SK-N-SH treated with all-trans-retinoic acid at 6 μM for 48 hours (cell line): ENCODE data around the gene ITGB7.

Source experiments
- ARNTL ChIP-seq: fragments of 450-650 bp; formaldehyde crosslinking; IDR thresholded peaks from 2 replicates; pipeline ENCODE4 v1.5.0; 2020; ENCODE audit warnings: low read depth, mild to moderate bottlenecking, moderate library complexity, borderline replicate concordance
- BACH2 ChIP-seq: fragments of 250-450 bp; sonication (Bioruptor Pico); IDR thresholded peaks from 2 replicates; pipeline ENCODE4 v1.9.0; 2021; ENCODE audit warnings: mild to moderate bottlenecking, borderline replicate concordance
- CSDC2 ChIP-seq: fragments of 250-450 bp; sonication (Bioruptor Pico); IDR thresholded peaks from 2 replicates; pipeline ENCODE4 v1.5.0; 2020; ENCODE audit warnings: mild to moderate bottlenecking, moderate library complexity
- PATZ1 ChIP-seq: fragments of 250-450 bp; sonication (Bioruptor Pico); IDR thresholded peaks from 2 replicates; pipeline ENCODE4 v1.8.0; 2020; ENCODE audit warnings: mild to moderate bottlenecking, moderate library complexity, borderline replicate concordance
- RARB ChIP-seq: fragments of 250-450 bp; sonication (Bioruptor Pico); IDR thresholded peaks from 2 replicates; pipeline ENCODE4 v1.8.0; 2021; ENCODE audit warnings: mild to moderate bottlenecking, moderate library complexity
- ZFP30 ChIP-seq: fragments of 450-650 bp; formaldehyde crosslinking; IDR thresholded peaks from 2 replicates; pipeline ENCODE4 v1.5.0; 2022; ENCODE audit warnings: mild to moderate bottlenecking, moderate library complexity
- ZNF70 ChIP-seq: fragments of 450-650 bp; formaldehyde crosslinking; IDR thresholded peaks from 2 replicates; pipeline ENCODE4 v1.5.0; 2020; ENCODE audit warnings: mild to moderate bottlenecking, moderate library complexity
- TF ChIP-seq, protein P1 (sequence below): fragments of 250-450 bp; sonication (Bioruptor Pico); IDR thresholded peaks from 2 replicates; pipeline ENCODE4 v1.5.0; 2020; ENCODE audit warnings: mild to moderate bottlenecking, moderate library complexity
- TF ChIP-seq, protein P2 (sequence below): fragments of 250-450 bp; sonication (Bioruptor Pico); IDR thresholded peaks from 2 replicates; pipeline ENCODE4 v1.8.0; 2021; ENCODE audit warnings: low read depth, mild to moderate bottlenecking, moderate library complexity, borderline replicate concordance

GRCh38 chr12:53196486-53196885 is 10.6 kb downstream of the ITGB7 start:
- no peak for TF ChIP-seq ZFP30 (CRISPR knock-in tag)
- no peak for TF ChIP-seq PATZ1
- no peak for TF ChIP-seq BACH2 (CRISPR knock-in tag)
- TF ChIP-seq ZNF70 (CRISPR knock-in tag): no peak
- TF ChIP-seq, protein P1, sequence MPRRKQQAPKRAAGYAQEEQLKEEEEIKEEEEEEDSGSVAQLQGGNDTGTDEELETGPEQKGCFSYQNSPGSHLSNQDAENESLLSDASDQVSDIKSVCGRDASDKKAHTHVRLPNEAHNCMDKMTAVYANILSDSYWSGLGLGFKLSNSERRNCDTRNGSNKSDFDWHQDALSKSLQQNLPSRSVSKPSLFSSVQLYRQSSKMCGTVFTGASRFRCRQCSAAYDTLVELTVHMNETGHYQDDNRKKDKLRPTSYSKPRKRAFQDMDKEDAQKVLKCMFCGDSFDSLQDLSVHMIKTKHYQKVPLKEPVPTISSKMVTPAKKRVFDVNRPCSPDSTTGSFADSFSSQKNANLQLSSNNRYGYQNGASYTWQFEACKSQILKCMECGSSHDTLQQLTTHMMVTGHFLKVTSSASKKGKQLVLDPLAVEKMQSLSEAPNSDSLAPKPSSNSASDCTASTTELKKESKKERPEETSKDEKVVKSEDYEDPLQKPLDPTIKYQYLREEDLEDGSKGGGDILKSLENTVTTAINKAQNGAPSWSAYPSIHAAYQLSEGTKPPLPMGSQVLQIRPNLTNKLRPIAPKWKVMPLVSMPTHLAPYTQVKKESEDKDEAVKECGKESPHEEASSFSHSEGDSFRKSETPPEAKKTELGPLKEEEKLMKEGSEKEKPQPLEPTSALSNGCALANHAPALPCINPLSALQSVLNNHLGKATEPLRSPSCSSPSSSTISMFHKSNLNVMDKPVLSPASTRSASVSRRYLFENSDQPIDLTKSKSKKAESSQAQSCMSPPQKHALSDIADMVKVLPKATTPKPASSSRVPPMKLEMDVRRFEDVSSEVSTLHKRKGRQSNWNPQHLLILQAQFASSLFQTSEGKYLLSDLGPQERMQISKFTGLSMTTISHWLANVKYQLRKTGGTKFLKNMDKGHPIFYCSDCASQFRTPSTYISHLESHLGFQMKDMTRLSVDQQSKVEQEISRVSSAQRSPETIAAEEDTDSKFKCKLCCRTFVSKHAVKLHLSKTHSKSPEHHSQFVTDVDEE (CRISPR knock-in tag): no peak
- no peak for TF ChIP-seq ARNTL
- TF ChIP-seq, protein P2, sequence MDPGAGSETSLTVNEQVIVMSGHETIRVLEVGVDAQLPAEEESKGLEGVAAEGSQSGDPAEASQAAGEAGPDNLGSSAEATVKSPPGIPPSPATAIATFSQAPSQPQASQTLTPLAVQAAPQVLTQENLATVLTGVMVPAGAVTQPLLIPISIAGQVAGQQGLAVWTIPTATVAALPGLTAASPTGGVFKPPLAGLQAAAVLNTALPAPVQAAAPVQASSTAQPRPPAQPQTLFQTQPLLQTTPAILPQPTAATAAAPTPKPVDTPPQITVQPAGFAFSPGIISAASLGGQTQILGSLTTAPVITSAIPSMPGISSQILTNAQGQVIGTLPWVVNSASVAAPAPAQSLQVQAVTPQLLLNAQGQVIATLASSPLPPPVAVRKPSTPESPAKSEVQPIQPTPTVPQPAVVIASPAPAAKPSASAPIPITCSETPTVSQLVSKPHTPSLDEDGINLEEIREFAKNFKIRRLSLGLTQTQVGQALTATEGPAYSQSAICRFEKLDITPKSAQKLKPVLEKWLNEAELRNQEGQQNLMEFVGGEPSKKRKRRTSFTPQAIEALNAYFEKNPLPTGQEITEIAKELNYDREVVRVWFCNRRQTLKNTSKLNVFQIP: no peak
- no peak for TF ChIP-seq RARB (CRISPR knock-in tag)
- no peak for TF ChIP-seq CSDC2
